Activated CD4-positive, alpha-beta T cell treated with anti-CD3 and anti-CD28 coated beads for 4 hours (primary cell): ENCODE results near the gene GPLD1.
A peak's percentile ranks its signal among the peaks of the same experiment; 100 is the strongest.
"Not testable (repeated sequence)": the region's sequence is repeated elsewhere in the genome, so short reads cannot be mapped to it uniquely, and the experiment has no call there.

Experiments
- DNase-seq, 2 donors: peaks; one replicate each; pipeline ENCODE4 v3.0.0-alpha.2; 2020

Gene GPLD1

DNA sequence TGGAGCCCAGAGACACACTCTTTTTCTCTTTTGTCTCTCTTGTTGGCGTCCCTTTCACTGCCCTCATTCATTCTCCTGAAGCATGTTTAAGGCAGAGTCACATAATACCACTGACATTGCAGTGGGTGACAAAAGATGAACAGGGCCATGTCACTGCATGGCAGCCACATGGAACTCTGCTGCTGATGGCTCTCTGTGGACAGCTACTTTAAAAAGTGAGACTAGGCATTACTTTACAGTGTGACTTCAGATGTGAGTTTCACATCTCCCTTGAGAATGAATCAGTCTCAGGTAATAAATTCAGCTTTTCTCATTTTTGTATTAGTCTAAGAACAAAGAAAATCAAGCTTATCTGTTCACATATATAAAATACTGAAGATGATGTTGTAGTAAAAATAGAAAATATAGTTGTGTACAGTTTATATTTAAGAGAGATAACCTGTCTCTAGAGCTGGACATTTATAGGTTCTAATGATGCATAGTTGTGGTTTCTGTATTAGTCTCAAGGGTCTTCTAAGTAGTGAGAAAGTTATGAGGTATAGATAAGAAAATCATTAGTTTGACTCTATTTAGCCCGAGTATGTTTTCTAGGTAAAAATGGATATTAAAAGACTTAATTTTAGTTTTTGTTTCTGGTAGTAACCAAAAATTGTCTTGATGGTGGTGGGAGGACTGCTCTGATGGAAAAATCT lies 80.5 kb downstream of the GPLD1 start:
- no peak for DNase-seq

DNA sequence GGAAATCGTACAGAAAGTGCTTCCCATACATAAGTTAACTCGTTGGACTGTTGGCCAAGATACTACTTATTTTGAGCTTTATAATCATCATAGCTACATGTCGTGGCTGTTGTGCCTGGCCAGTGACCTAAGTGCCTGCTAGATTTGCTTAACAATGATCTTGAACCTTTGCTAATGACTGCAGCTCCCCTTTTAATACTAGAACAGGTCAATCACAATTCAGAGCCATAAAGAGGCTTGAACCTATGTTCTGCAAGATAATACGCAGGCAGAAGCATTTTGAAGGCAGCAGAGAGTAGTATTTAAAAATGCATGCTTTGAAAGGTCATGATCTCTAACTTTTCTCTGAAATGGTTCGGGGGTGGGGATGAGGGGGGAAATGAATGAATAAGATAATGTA lies 84.1 kb downstream of the GPLD1 start:
- no peak for DNase-seq

DNA sequence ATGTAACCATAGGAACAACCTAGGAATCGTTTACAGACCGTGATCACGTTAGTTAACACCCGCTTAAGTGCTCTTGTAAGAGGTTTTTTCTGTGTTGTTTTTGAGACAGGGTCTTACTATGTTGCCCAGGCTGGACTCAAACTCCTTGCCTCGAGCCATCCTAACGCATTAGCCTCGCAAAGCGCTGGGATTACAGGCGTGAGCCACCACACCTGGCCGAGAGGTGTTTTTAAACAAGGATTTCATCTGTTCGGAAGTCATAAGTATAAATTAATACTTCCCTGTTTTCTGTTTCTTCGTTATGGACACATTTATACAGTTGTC lies 85.9 kb downstream of the GPLD1 start:
- no peak for DNase-seq

DNA sequence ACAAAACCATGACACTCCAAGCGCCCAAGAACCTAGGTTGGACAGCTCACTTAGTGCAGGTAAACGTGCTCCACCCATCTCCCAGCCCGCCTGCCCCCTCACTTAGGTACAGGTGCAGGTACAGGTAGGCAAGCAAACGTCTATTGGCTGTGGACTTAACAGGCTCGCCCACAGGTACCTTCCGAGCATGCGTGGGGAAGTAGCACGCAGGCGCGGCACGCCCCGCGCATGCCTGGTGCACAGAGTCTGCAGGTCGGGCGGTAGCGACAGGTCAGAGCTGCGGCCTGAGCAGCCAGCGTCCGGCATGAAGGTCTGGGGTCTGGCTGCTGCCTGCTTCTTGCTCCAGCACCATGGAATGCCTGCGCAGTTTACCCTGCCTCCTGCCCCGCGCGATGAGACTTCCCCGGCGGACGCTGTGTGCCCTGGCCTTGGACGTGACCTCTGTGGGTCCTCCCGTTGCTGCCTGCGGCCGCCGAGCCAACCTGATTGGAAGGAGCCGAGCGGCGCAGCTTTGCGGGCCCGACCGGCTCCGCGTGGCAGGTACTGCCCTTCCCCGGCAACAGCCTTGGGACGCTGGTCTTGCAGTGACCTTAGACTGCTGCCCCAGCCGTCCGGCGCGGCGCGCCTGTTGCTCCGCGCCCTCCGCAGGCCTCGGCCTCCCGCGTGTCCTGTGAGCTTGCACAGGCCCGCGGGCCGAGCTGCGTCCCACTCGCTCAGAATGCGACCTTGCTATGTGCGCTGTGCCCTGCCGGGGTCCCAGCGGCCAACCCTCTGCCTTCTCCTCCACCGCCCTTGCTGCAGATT lies 86.5 kb downstream of the GPLD1 start, which contains the start of gene MRS2:
Gene MRS2 (plus strand): TSS at position 240 of the 804 bp plus-strand sequence. CDS start 111 bp downstream, at position 351.
- peak; percentile 72 to 78 for DNase-seq

DNA sequence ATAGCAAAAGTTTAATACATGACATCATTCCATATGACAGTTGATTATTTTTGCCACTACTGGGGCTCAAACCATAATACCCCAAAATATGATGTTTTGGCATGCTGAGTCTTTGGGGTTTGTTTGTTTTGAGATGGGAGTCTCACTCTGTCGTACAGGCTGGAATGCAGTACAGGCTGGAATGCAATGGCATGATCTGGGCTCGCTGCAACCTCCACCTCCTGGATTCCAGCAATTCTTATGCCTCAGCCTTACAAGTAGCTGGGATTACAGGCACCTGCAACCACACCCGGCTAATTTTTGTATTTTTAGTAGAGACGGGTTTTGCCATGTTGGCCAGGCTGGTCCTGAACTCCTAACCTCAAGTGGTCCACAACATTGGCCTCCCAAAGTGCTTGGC lies 87.9 kb downstream of the GPLD1 start:
- no peak for DNase-seq

DNA sequence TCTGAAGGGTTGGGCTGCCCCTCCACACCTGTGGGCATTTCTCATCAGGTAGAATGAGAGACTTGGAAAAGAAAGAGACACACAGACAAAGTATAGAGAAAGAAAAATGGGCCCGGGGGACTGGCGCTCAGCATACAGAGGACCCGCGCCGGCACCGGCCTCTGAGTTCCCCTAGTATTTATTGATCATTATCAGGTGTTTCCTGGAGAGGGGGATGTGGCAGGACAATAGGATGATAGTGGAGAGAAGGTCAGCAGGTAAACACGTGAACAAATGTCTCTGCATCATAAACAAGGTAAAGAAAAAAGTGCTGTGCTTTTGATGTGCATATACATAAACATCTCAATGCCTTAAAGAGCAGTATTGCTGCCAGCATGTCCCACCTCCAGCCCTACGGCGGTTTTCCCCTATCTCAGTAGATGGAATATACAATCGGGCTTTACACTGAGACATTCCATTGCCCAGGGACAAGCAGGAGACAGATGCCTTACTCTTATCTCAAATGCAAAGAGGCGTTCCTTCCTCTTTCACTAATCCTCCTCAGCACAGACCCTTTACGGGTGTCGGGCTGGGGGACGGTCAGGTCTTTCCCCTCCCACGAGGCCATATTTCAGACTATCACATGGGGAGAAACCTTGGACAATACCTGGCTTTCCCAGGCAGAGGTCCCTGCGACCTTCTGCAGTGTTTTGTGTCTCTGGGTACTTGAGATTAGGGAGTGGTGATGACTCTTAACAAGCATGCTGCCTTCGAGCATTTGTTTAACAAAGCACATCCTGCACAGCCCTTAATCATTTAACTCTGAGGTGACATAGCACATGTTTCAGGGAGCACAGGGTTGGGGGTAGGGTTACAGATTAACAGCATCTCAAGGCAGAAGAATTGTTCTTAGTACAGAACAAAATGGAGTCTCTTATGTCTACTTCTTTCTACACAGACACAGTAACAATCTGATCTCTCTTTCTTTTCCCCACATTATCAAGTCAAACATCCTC lies 89.0 kb downstream of the GPLD1 start:
- not testable (repeated sequence) for DNase-seq

DNA sequence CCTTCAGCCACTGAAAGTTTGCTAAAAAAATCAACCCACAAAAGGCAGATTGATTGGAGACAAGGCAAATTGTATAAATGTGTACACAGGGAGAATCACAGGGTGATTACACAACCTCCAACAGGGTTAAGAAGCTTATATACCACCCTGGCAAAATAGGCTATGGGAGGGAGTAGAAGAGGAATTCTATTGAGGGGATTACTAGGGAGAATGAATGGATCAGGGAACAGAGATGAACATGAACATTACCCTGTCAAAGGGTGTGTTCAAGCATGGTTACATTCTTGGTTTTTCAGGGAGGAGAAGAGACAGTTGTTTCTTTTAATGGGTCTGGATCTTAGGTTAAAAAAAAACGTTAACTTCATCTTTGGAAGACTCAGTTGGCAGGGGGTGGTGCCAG lies 91.7 kb downstream of the GPLD1 start:
- no peak for DNase-seq

DNA sequence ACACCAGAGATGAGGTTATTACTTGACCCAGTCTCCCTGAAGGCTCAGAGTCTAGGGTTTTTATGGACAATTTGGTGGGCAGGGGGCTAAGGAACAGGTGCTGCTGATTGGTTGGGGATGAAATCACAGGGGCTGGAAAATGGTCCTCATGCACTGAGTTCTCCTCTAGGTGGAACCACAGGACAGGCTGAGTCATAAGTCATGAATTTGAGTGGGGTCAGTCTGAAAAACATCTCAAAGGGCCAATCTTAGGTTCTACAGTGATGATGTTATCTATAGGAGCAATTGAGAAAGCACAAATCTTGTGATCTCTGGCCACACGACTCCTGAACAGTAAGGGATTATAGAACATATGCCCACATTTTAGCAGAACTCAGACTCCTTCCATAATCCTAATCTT lies 92.6 kb downstream of the GPLD1 start:
- no peak for DNase-seq

DNA sequence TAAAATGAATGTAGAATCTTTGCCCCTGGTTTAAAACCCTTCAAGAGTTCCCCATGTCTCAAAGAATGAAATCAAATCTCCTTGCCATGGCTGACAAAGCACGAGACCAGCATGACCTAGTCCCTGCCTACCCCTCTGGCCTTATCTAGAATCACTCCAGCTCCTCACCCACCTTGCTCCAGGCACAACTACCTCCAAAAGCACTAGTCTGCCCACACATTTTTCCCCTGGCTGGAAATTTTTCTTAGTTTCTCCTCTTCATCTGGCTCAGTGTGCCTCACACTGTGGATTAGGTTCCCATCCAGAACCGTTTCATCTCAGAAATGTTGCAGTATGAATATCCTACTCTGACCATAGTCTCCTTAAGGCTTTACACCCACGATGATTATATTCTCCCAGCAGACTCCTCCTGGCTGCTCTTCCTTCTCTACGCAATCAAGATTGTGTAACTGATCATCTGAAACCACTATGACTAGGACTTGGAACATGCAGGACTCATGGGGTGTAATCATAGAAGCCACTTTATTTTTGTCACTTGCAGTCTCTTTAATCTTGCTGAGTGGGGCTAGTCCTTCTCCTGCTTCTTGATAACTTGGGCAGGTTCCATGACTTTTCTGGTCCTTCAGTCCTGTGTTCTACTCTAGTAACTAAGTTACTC lies 94.5 kb downstream of the GPLD1 start:
- DNase-seq, result no peak

DNA sequence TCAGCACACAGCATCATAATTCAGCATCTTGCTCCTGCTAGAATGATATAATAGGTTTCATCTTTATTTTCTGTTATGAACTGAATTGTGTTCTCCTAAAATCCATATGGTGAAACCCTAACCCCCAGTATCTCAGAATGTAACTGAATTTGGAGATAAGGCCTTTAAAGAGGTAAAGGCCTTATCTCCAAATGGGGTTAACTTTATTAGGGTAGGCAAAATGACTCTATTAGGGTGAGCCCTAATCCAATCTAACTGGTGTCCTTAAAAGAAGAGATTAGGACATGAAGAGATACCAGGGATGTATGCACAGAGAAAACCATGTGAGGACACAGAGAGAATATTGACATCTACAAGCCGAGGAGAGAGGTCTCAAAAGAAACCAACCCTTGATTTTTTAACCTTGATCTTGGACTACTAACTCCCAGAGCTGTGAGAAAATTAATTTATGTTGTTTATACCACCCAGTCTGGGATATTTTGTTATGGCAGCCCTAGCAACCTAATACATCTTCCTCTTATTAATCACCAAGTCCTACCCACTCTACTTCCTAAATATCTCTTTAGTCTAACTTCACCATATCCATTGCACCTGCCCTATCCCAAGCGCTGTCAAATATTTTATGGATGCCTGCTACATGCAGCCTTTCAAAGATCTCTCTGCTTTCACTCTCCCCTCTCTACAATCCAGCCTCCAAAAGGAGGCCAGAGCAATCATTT lies 95.2 kb downstream of the GPLD1 start:
- DNase-seq, result no peak

DNA sequence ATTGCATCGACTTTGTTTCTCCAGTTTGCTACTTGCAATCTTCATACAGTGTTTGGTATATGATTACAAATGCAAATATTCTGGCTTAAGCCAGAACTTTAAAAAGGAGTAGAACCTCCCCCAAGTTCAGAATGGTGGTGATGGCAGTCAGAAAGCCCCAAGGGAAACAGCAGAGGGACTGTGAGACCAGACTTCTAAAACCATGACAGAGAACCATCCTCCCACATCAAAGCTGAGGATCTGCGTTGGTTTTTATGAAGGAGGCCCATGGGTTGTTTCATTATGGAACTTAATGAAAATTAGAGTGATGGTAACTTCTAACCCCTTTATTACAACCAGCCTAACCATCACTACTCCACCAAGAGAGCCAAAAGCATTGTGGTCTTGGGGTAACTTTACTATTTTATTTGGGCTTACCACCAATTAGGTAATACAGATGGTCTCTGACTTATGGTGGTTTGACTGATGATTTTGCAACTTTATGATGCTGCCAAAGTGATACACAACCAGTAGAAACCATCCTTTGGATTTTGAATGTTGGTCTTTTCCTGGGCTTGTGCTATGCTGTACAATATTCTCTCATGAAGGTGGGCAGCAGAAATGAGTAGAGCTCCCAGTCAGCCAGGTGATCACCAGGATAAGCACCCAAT lies 97.5 kb downstream of the GPLD1 start:
- DNase-seq, result no peak

DNA sequence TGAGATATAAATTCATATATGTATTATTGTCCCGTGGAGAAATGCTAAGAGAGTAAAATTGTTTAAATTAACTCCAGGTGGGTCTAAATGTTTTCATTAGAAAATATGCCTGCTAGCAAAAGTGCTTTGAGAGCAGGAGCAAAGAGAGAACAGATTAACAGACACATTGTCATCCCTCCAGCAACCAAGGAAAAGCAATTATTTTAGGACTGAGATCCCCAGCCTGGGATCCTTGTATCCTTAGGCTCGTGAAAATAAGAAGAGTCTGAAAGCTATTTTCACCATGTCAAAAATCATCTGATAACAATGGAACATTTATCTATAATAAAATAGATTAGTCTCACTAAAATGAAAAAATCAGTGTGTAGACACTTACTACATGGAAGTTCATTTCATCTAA lies 98.2 kb downstream of the GPLD1 start:
- DNase-seq, result no peak

DNA sequence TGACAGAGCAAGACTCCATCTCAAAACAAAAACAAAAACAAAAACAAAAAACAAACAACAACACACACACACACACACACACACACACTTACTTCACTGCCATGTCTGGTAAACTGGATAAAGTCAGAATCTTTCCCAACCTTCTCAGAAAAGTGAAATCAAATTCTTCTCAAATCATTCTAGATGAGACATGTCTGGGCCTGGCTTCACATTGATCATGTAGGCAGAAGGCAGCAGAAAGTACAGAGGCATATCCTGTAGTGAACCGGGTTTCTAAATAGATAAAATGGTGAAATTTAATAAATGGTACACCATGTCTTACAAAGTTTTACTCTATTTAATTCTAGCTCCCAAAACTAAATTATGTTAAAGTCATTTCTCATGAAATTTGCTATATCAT lies 101.6 kb downstream of the GPLD1 start:
- no peak for DNase-seq

DNA sequence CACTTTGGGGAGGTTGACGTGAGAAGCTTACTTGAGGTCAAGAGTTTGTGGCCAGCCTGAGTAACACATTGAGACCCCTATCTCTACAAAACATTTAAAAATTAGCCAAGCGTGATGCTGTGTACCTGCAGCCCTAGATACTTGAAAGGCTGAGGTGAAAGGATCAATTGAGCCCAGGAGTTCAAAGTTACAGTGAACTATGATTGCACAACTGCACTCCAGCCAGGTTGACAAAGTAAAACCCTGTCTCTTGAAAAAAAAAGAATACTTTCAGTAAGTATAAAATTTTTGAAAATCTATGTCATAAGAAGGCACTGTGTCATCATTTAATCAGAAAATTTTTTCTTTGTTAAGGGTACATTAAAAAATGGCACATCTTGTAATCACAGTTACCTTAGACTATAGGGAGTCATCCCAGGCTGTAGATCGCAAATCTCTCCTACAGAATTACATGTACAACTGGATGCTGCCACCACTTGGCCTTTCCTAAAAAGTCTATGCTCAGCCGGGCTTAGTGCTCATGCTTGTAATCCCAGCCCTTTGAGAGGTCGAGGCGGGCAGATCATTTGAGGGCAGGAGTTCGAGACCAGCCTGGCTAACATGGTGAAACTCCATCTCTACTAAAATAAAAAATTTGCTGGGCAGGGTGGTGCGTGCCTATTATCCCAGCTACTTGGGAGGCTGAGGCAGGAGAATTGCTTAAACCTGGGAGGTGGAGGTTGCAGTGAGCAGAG lies 103.7 kb downstream of the GPLD1 start:
- no peak for DNase-seq

DNA sequence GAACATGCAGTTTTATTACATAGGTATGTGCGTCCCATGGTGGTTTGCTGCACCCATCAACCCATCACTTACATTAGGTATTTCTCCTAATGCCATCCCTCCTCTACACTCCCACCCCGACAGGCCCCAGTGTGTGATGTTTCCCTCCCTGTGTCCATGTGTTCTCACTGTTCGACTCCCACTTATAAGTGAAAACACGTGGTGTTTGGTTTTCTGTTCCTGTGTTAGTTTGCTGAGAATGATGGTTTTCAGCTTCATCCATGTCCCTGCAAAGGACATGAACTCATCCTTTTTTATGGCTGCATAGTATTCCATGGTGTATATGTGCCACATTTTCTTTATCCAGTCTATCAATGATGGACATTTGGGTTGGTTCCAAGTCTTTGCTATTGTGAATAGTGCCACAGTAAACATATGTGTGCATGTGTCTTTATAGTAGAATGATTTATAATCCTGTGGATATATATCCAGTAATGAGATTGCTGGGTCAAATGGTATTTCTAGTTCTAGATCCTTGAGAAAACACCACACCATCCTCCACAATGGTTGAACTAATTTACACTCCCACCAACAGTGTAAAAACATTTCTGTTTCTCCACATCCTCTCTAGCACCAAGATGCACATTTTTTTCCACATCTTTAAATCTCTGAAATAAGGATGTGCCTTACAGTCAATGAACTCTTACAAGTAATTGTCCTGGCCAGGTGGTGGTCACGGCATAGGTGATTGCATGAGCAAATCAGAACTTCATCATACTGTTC lies 104.8 kb downstream of the GPLD1 start:
- DNase-seq, result not testable (repeated sequence)

DNA sequence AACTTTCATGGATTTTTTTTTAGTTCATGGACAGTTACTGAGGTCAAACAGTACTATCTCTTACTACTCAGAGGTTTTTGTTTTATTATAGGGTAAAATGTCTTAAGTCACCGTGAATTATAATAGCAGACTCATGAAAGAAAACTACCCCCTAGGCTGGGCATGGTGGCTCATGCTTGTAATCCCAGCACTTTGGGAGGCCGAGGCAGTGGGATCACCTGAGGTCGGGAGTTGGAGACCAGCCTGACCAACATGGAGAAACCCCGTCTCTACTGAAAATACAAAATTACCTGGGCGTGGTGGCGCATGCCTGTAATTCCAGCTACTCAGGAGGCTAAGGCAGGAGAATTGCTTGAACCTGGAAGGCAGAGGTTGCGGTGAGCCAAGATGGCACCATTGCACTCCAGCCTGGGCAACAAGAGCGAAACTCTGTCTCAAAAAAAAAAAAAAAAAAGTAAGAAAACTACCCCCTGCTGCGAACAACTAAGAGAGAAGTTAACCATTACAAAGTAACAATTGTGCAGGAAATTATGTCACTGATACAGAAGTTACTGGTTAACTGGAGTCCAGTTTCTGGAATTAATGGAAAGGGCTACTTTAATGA lies 106.4 kb downstream of the GPLD1 start:
- DNase-seq, result not testable (repeated sequence)

DNA sequence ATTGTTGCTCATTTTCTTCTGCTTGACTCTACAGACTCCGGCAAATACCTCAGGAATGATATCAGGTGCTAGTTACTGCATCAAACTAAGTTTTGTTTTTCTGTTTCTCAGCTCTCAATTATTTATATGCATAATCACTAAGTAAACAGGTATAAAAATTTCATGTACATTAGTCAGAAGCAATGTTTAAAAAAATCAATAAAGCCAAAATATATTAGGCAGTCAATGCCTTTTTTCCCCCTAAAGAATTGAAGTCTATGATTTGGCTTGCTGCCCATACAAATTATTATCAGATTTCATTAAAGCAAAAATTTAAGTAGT lies 107.2 kb downstream of the GPLD1 start:
- DNase-seq, result no peak

DNA sequence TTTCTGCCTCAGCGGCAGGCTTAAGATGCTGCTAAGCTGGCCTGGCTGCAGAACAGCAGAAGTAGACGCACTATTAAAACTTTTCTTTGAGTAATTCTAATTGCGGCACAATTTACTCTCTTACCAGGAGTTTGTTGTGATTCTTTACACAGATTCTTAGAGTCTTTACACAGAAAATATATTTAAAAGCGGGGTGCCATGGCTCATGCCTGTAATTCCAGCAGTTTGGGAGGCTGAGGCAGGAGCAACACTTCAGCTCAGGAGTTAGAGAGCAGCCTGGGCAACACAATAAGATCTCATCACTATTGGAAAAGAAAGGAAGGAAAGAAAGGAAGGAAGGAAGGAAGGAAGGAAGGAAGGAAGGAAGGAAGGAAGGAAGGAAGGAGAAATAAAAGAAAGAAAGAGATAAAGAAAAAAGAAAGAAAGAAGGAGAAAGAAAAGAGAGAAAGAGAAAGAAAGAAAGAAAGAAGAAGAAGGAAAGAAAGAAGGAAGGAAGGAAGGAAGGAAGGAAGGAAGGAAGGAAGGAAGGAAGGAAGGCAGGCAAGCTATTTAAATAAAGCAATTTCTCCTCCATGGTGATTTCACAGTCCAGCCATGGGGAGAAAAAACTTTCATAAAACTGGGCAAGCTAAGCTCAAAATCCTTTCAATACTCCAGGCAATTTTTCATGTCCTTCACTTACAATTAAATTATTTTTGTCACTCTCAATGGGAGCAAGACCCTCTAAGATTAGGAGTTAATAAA lies 107.7 kb downstream of the GPLD1 start:
- no peak for DNase-seq
